ENCODE data around the gene IL22RA1.

DNA sequence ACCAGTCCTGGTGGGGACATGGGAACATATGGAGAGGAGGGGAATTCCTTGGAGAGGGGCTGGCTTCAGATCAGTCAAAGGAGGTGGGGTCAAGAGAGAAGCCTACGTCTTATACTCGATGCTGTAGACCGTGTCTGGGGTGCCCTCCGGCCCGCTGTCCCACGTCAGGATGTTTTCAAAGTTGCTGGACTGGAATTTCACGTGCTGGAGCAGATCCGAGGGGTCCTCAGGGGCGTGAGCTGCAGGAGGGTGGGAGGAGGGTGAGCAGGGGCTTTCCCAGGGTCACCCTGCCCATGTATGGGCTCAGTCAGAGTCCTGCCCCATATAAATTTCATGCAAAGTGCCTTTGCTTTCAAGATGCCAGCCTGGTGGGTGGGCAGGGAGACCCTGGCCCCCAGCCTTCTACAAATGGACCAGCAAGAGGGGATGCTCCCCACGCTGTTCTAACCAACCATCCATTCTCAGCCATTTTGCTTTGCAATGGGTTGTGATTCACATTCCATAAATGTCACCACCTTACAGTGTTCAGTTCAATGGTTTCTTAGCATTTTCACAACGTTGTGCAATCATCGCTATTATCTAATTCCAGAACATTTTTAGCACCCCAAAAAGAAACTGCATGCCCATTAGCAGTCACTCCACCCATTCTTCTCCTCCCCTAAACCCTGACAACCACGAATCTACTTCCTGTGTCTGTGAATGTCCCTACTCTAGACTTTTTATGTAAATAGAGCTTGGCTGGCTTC lies 4.3 kb downstream of the IL22RA1 start:
- TF ChIP-seq, protein P1, sequence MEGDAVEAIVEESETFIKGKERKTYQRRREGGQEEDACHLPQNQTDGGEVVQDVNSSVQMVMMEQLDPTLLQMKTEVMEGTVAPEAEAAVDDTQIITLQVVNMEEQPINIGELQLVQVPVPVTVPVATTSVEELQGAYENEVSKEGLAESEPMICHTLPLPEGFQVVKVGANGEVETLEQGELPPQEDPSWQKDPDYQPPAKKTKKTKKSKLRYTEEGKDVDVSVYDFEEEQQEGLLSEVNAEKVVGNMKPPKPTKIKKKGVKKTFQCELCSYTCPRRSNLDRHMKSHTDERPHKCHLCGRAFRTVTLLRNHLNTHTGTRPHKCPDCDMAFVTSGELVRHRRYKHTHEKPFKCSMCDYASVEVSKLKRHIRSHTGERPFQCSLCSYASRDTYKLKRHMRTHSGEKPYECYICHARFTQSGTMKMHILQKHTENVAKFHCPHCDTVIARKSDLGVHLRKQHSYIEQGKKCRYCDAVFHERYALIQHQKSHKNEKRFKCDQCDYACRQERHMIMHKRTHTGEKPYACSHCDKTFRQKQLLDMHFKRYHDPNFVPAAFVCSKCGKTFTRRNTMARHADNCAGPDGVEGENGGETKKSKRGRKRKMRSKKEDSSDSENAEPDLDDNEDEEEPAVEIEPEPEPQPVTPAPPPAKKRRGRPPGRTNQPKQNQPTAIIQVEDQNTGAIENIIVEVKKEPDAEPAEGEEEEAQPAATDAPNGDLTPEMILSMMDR (IDR thresholded peaks at IDR 0.05; ENCODE audit: insufficient read depth, low read depth, low read length) = no peak
- TF ChIP-seq EZH2 (IDR thresholded peaks at IDR 0.05; ENCODE audit: insufficient read depth, low read length) = no peak

All from astrocyte (in vitro differentiated cells and primary cell).